NCI-H2081 treated with DMSO at 0.1 percent for 48 hours (cell line): ENCODE measurements around the gene RTN4IP1.
"Not testable (repeated sequence)": the region's sequence is repeated elsewhere in the genome, so short reads cannot be mapped to it uniquely, and the experiment has no call there.

Experiments used
- DNase-seq: peaks from one replicate; lab custom pipeline; 2025; lab: John Stamatoyannopoulos, UW

RTN4IP1 gene

GRCh38 chr6:106586815-106587415 is 42.4 kb downstream of the RTN4IP1 start:
- DNase-seq = no peak

DNA sequence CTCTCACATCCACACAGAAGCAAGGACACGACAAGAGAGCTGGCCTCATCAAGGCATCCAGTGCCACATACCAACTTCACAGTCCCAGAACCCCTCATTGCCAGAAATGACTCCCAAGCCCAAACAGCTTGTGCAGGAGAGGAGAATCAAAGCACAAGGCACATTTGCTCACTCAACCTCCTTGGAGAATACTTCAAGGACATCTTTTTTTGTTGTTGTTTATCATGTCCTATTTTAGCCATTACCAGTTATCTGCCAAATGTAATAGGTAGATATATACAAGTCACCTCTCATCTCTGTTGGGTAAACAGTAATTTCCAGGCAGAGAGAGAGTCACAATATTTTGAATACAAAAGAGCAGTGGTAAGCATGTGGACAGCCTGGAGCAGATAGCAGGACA is 47.8 kb downstream of the RTN4IP1 start:
- no peak for DNase-seq

GRCh38 chr6:106579281-106579680 is 50.0 kb downstream of the RTN4IP1 start:
- DNase-seq = no peak

GRCh38 chr6:106574741-106575458 is 54.4 kb downstream of the RTN4IP1 start:
- no peak for DNase-seq

DNA sequence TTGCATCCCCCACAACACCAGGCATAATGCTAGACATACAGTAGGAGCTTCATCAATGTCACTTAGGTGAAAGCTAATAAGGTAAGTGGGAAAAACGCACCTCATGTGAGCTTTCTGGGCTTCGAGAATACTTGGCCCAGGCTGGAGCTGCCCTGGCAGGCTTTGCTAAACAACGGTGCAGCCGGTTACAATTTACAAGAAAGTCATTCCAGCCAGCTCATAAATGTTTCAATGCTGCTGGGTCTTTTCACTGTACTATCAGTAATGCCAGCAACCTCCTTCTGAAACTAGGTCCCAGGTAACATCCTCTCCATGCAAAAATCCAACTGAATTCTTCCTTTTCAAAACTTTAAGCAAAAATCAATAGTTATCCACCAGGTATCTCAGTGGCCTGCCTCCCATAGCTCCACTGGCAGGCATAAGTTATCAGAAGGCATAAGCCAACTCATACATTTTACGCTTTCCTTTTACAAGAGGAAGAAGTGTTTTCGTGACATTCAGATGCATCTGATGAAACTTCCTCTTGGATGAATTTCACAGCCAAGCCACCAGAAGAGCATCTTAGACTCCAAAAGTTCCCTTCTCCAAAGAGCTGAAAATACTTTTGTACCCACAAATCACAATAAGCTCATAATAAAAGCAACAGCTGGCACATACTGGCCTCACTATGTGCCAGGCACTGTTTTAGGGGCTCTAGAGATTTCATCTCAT is 56.3 kb downstream of the RTN4IP1 start:
- DNase-seq = no peak

DNA sequence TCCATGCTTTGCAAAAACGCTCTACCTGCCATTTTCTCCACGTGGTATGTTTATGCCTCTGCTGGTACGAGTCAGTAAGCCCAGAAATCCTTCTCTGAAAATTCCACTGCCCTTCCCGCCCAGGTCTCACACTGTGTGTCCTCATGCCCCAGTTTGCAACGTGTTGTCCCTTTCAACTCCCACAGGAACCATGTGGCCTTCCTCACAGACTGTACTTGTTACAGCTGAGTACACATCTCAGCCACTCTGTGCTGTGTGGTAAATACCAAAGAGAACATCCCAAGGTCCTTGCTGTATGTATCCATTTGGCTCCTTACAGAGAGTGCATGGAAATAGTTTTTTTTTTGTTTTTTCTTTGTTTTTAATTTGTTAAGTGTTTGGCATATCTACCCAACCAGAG is 56.9 kb downstream of the RTN4IP1 start:
- no peak for DNase-seq

DNA sequence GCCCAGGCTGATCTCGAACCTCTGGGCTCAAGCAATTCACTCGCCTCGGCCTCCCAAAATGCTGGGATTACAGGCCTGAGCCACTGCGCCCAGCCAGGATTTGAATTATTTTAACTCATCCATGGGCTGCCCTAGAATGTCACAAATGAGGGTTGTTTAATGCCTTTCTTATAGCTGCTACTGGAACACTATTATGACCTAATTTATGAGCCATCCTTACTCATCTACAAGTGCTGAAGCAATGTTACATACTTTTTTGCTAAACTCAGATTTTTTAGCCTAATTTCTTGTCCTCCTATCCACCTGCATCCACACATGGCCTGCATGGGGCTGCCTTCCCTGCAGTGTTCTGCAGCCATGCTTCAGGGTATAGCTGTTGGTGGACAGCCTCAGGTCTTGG is 59.9 kb downstream of the RTN4IP1 start:
- no peak for DNase-seq

GRCh38 chr6:106568530-106568929 is 60.8 kb downstream of the RTN4IP1 start:
- no peak for DNase-seq

GRCh38 chr6:106564476-106564875 is 64.8 kb downstream of the RTN4IP1 start:
- no peak for DNase-seq

DNA sequence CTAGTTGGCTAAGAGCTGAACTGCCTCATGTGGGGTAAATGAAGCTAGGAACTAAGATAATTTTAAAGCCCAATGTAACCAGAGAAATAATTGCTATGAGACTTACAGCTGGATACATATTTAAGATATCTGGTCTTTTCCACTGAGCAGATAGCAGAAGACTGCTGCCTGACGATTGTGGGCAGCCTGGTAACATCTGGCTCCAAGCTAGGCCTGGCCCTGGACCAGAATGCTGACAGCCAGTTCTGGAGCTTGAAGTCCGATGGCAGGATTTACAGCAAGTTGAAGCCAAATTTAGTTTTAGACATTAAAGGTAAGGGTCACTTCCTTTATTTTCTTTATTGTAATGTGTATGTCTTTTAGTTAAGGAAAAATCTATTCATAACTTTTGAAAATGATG is 65.7 kb downstream of the RTN4IP1 start:
- DNase-seq = no peak

DNA sequence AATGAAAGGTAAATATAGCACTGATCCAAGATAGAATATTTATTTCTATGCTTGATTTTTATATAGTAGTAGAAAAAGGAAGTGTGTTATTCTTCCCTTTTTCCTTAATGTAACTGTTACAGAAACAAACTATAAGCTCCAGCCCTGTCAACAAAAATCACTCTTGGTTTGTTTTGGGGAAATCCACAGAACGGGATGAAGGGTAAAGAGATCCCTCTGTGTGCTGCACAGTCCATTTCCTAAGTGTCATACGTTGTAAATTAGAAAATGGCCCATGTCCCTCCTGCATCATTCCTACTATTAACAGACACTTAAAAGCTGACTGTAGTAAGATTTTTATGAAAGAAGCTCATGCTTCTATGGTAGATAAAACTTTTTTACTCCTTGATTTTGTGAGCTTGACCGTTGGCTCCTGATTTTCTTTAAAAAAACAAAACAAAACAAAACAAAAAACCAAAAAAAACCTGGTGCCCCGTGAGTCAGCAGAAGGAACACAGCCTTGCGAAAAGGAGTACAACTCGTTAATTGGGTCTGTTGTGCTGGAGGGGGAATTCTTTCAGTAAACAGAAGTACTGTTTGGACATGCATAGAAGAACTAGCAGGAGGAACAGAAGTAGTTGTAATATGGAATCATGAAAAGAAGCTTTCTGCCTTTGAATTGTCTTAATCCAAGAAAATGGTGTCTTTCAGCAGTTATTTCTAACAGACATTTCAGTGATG is 67.5 kb downstream of the RTN4IP1 start:
- no peak for DNase-seq

DNA sequence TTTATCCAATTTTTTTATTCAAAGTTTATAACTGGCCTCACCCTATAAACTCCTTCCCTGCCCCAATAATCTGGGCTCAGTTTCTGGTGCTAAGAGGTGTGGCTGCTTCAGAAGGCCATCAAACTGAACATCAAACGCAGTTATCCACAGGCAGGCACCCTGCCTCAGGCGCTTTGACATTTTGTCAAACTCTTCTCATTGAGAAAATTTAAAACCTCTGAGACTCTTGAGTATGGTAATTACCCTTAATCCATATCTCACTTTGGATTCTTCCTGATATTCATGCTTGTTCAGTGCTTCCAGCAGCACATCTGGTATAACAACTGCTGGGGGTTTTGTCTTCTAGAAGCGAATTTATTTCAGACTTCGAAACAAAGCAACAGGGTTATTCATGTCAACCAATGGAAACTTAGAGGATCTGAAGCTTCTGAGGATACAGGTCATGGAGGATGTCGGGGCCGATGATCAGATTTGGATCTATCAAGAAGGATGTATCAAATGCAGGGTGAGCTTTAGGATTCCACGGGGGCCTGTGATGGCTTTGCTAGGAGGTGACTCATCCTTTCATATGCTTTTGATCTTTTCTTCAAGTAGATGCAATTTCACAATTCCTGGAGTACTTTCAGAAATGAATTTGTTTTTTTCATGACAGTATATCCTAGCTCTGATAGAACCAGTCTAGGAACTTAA is 68.2 kb downstream of the RTN4IP1 start:
- DNase-seq = no peak

- not testable (repeated sequence) for DNase-seq
These were observed 69.6 kb downstream of the RTN4IP1 start for GRCh38 chr6:106559659-106560058.

DNA sequence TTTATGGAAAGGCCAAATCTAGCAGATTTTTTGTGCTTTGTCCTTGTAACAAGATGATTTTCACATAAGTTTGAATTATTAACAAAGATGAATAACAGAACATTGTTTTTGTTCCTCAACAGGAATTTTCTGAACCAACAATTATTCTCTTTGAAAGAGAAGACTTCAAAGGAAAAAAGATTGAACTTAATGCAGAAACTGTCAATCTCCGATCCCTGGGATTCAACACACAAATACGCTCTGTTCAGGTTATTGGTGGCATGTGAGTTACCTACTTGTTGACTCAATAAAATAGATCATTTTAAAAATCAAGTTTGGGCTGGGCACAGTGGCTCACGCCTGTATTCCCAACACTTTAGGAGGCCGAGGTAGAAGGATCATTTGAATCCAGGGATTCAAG is 70.9 kb downstream of the RTN4IP1 start:
- no peak for DNase-seq

DNA sequence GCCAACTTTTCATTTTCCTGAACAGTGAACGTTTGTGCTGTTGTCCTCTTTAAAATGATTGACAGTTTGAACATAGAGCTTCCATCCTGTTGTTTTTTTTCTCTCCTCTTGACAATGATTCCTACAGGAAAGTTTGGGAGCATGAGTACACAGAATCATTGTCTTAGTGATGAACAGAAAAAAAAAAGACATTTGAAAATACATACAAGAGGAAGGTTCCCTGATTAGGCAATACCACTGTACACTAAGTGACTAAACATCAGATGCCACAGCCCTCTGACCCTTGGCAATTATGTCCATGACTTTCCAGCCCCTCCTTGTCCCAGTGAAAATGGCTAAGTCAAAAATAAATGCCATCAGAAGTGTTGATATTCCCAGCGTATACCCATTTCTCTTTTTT is 71.5 kb downstream of the RTN4IP1 start:
- no peak for DNase-seq

DNA sequence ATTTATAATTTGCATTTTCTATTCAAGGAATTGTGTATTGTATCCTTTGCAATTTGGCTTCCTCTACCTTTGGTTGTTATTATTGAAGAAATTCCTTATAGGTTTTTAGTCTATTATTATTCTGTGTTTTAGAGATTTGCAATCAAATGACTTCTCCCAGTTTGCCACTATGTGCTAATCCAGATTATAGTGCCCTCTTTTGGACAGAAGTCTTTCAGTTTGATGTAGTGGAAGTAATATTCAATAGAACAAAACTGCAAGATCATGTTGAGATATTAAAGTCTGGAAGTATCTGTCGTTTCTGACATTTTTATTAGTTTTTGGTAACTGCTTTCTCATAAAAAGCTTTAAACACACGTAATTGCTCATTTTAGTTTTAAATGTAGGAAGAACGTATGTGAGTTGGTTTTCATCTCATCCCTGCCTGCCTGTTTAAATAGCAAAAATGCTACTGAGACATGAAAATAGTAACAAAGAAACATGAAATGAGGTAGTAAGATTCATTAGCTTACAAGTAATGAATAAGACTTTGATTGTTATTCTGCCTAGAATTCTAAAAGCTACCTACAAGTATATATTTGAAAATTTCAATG is 72.8 kb downstream of the RTN4IP1 start:
- DNase-seq = no peak

DNA sequence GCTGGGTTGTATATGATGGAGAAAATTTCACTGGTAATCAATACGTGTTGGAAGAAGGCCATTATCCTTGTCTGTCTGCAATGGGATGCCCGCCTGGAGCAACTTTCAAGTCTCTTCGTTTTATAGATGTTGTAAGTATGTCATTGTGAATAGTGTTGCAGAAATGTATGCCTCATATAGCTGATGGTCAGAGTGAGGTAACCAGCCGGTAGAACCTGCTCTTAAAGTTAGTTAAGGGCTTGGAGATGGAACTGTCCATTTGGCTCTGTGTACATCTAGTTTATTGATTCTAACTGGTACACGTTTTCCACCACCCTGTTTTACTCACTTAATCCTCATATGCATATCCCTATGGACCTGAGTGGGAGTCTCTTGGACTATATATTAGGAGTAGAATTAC is 73.5 kb downstream of the RTN4IP1 start:
- DNase-seq = no peak

DNA sequence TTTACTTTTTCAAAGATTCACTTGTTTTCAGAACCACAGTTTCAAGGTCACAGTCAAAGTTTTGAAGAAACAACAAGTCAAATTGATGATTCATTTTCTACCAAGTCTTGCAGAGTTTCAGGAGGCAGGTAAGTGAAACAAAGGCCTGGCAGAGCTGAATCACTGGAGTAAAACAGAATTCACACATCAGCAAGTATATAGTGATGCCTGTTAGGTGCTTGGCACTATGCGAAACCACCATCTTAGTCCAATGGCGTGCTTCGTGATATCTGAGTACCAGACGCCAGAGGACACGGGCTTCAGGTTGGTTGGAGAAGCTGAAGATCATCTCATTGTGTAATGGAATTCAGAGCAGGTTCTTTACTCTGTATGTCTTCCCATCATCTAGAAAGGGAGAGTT is 75.9 kb downstream of the RTN4IP1 start:
- DNase-seq = no peak

GRCh38 chr6:106551155-106551554 is 78.1 kb downstream of the RTN4IP1 start:
- no peak for DNase-seq

GRCh38 chr6:106549521-106549920 is 79.8 kb downstream of the RTN4IP1 start:
- DNase-seq = no peak

GRCh38 chr6:106548926-106549455 is 80.3 kb downstream of the RTN4IP1 start:
- not testable (repeated sequence) for DNase-seq
